ENCODE results near the gene S100A8.
"Not testable (repeated sequence)": the region's sequence is repeated elsewhere in the genome, so short reads cannot be mapped to it uniquely, and the experiment has no call there.

GRCh38 chr1:153407274-153407673, 16.4 kb upstream of the S100A8 start:
- not testable (repeated sequence) for TF ChIP-seq POLR2A (IDR thresholded peaks at IDR 0.05); CTCF (IDR thresholded peaks at IDR 0.05); POLR2AphosphoS5 (IDR thresholded peaks at IDR 0.05); EP300 (IDR thresholded peaks at IDR 0.05; ENCODE audit: low read depth)
